GM23248 (cell line): ENCODE data around the gene L1TD1. TPM values are rescaled to one million over a fixed set of nuclear protein-coding genes. Genes with fewer than 3 reads are reported as not detected.
"Not testable (repeated sequence)": the region's sequence is repeated elsewhere in the genome, so short reads cannot be mapped to it uniquely, and the experiment has no call there.

Source experiments
- DNase-seq: peaks from one replicate; pipeline ENCODE4 v3.0.0-alpha.2; 2015
- H2AFZ ChIP-seq: fragments of 200-600 bp; sonication (generic); 2 replicates; pipeline ENCODE4 v1.6.1; 2016; ENCODE audit warnings: antibody characterized with exemption
- H3F3A ChIP-seq: fragments of 200-600 bp; sonication (generic); 2 replicates; pipeline ENCODE4 v1.6.1; 2016; ENCODE audit warnings: mild to moderate bottlenecking, antibody characterized with exemption, mixed run types; ENCODE audit not compliant: insufficient read depth
- H3K27ac ChIP-seq: fragments of 200-600 bp; sonication (generic); 2 replicates; pipeline ENCODE4 v1.5.1; 2016; ENCODE audit warnings: mild to moderate bottlenecking
- H3K27me3 ChIP-seq: fragments of 200-600 bp; sonication (generic); replicated peaks from 2 replicates; pipeline ENCODE4 v1.6.1; 2016; ENCODE audit warnings: mild to moderate bottlenecking; ENCODE audit not compliant: insufficient read depth
- H3K36me3 ChIP-seq: fragments of 200-600 bp; sonication (generic); 2 replicates; pipeline ENCODE4 v1.6.1; 2016; ENCODE audit warnings: low read depth, mild to moderate bottlenecking
- H3K4me1 ChIP-seq: fragments of 200-600 bp; sonication (generic); 2 replicates; pipeline ENCODE4 v1.6.1; 2016; ENCODE audit warnings: mild to moderate bottlenecking; ENCODE audit not compliant: insufficient read depth
- H3K4me2 ChIP-seq: fragments of 200-600 bp; sonication (generic); one replicate; pipeline ENCODE4 v1.6.1; 2016; ENCODE audit warnings: mild to moderate bottlenecking; ENCODE audit not compliant: unreplicated experiment
- H3K4me3 ChIP-seq: fragments of 200-600 bp; sonication (generic); 2 replicates; pipeline ENCODE4 v1.5.1; 2016; ENCODE audit warnings: mild to moderate bottlenecking
- H3K79me2 ChIP-seq: fragments of 200-600 bp; sonication (generic); 2 replicates; pipeline ENCODE4 v1.6.1; 2016; ENCODE audit warnings: mild to moderate bottlenecking; ENCODE audit not compliant: insufficient read depth
- H3K9ac ChIP-seq: fragments of 200-600 bp; sonication (generic); 2 replicates; pipeline ENCODE4 v1.6.1; 2016; ENCODE audit warnings: mild to moderate bottlenecking
- H3K9me2 ChIP-seq: fragments of 200-600 bp; sonication (generic); 2 replicates; pipeline ENCODE4 v1.6.1; 2016; ENCODE audit warnings: mixed run types, mild to moderate bottlenecking, moderate library complexity; ENCODE audit not compliant: insufficient read depth
- H3K9me3 ChIP-seq: fragments of 200-600 bp; sonication (generic); one replicate; pipeline ENCODE4 v1.6.1; 2017; ENCODE audit warnings: low read depth
- H4K20me1 ChIP-seq: fragments of 200-600 bp; sonication (generic); 2 replicates; pipeline ENCODE4 v1.6.0; 2016; ENCODE audit not compliant: insufficient read depth
- EZH2 ChIP-seq: fragments of 200-600 bp; sonication (generic); IDR thresholded peaks from 2 replicates; pipeline ENCODE4 v1.6.1; 2018; ENCODE audit warnings: antibody characterized with exemption, mild to moderate bottlenecking; ENCODE audit not compliant: insufficient read depth, poor library complexity, severe bottlenecking
- EZH2phosphoT487 ChIP-seq: fragments of 200-600 bp; sonication (generic); IDR thresholded peaks from 2 replicates; pipeline ENCODE4 v1.6.1; 2018; ENCODE audit warnings: antibody characterized with exemption, moderate library complexity, mild to moderate bottlenecking, low read depth; ENCODE audit not compliant: insufficient read depth
- WGBS, 2 experiments: methylation state at CpG; one replicate each; pipeline ENCODE4 v1.1.6; 2015 to 2017; ENCODE audit warnings: low lambda C conversion rate in 2 of 2, low coverage in 1 of 2; ENCODE audit errors: missing lambda C conversion rate in 2 of 2; 5-methylcytosine and 5-hydroxymethylcytosine counted together
- in situ Hi-C: fragments of 300-500 bp; cut with MboI; formaldehyde crosslinking; loops from 2 replicates; pipeline ENCODE4 v1.15.0; 2020
- polyA plus RNA-seq: library from polyadenylated mRNA; unstranded; fragments of >200 nt; fragmentation: Nextera tagmentation; extraction: Ambion mirVana; gene quantifications from 2 replicates; pipeline ENCODE4 v1.2.1, GENCODE V29; 2016
- total RNA-seq: library from RNA; depleted of rRNA; stranded (reverse); fragments of >200 nt; shearing (Covaris generic); gene quantifications from 2 replicates; pipeline ENCODE4 v1.2.3, GENCODE V29; 2014

L1TD1 gene
- total and polyA plus RNA-seq, 2 experiments from 2014 or later = 0.11 to 0.14 TPM

DNA sequence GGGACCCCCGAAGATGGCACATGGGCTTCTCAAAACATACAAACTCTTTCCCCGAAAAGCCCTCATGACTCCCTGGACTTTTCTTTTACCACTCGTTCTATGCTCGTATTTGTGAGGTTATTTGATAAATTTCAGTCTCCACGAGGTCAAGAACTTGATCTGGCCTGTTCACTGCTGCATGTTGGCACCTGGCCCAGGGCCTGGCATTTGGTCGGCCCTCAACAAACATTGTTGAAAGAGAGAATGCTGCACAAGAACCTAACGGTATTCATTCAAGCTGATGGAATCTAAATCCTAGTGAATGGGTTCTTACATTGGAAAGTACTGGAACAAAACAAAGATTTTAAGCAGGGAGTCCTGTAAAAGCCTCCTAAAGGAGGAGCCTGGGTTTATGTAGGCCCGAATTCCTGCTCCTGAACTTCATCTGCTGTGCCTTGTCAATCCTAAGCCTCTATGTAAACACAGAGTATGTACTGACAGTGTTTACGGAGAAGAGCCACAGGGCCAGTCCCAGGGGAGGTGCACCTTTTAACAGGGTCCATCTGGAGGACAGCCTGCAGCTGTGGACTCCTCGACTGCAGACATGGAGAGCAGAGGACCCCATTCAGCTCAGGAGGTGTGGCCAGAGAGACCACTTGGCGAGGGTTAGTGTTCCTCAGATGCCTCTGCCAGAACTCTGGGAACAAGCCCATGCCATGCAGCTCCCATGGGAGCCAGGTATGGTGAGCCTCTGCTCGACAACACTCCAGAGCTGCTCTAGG lies 46.9 kb downstream of the L1TD1 start:
- Histone ChIP-seq H3K27ac (no peak overlapping the region), H3K27me3 (no peaks in the 10 kb centered on the region), H3F3A (peaks cover 9% of the 10 kb centered on the region; the same call in 1 of the 2 replicates), H3K9me3 (no peaks in the 10 kb centered on the region), H3K4me2 (no peak overlapping the region), H3K36me3 (no peaks in the 10 kb centered on the region), H3K9ac (no peak overlapping the region), H3K79me2 (no peaks in the 10 kb centered on the region), H3K4me3 (no peak overlapping the region), H3K4me1 (peaks cover 27% of the 10 kb centered on the region), H2AFZ (no peak overlapping the region), H3K9me2 (no peaks in the 10 kb centered on the region), H4K20me1 (no peaks in the 10 kb centered on the region)
- no peak for TF ChIP-seq EZH2phosphoT487
- TF ChIP-seq EZH2 = no peak
- WGBS, 2 experiments = 49 to 52% methylated on average over 12 of the region's 12 CpGs
- DNase-seq = no peak
- in situ Hi-C loops = no loop called here

- H3K9me3 ChIP-seq, H2AFZ ChIP-seq, DNase-seq, in situ Hi-C loops, H3K27ac ChIP-seq, H3K4me3 ChIP-seq, H4K20me1 ChIP-seq, H3K4me2 ChIP-seq, H3K9ac ChIP-seq, H3K79me2 ChIP-seq, H3F3A ChIP-seq, H3K36me3 ChIP-seq, H3K9me2 ChIP-seq, H3K27me3 ChIP-seq: not testable (repeated sequence)
- H3K4me1 ChIP-seq = peaks cover 10% of the 10 kb centered on the region
- 44 to 62% methylated on average over 3 of the region's 3 CpGs for WGBS, 2 experiments
Observed at GRCh38 chr1:62244380-62244779, 49.7 kb downstream of the L1TD1 start.

- peak; percentile 80 for DNase-seq
- H3K9ac ChIP-seq = no peak overlapping the region
- H3K79me2 ChIP-seq = no peaks in the 10 kb centered on the region
- H3K27ac ChIP-seq = no peak overlapping the region
- H3K4me2 ChIP-seq = no peak overlapping the region
- H3K27me3 ChIP-seq = no peaks in the 10 kb centered on the region
- H3F3A ChIP-seq = peaks cover 6% of the 10 kb centered on the region; the same call in 1 of the 2 replicates
- H3K4me1 ChIP-seq = peaks cover 10% of the 10 kb centered on the region
- in situ Hi-C loops = no loop called here
- H2AFZ ChIP-seq = no peak overlapping the region
- no peaks in the 10 kb centered on the region for H3K9me2 ChIP-seq
- TF ChIP-seq EZH2 (no peak), EZH2phosphoT487 (no peak)
- no peaks in the 10 kb centered on the region for H3K9me3 ChIP-seq
- no peaks in the 10 kb centered on the region for H3K36me3 ChIP-seq
- H3K4me3 ChIP-seq = no peak overlapping the region
- no peaks in the 10 kb centered on the region for H4K20me1 ChIP-seq
Observed at GRCh38 chr1:62245201-62245600, 50.6 kb downstream of the L1TD1 start.

DNA sequence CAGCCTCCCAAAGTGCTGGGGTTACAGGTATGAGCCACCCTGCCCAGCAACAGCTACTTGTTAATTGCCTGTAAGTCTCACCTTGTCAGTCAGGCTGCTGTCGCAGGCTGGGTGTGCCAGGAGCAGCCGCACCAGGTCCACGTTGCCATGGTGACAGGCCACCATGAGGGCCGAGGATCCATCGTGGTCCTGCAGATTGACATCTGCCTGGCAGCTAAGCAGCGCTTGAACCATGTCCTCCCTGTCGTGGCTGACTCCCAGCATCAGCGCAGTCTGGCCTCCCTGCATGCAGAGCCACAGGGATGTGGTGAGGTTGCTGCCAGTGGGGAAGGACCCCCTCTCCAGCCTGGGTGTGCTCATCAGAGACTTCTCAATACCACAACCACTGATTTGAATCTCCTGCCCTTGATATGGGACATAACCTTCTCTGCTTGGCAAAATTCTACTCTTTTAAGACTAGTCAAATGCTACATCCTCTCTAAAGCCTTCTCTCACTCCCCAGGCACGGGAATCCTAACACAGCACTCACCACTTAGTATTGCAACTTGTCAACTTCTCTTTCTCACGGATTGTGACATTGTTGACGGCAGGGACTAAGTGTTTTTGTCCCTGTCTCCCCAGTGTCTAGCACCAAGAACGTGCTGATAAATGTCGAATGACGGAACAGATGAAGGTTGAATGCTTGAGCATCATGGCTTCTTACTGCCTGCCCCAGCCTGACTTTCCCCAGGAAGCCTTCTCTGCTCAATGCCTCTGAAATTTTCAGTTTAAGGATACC lies 52.9 kb downstream of the L1TD1 start:
- H3K4me3 ChIP-seq = no peak overlapping the region
- in situ Hi-C loops = no loop called here
- TF ChIP-seq EZH2 (no peak), EZH2phosphoT487 (no peak)
- no peaks in the 10 kb centered on the region for H3K36me3 ChIP-seq
- H3K9me2 ChIP-seq = no peaks in the 10 kb centered on the region
- peaks cover 10% of the 10 kb centered on the region for H3K4me1 ChIP-seq
- H3K27me3 ChIP-seq = no peaks in the 10 kb centered on the region; the same call in 1 of the 2 replicates
- no peaks in the 10 kb centered on the region for H4K20me1 ChIP-seq
- no peak overlapping the region for H3K27ac ChIP-seq
- no peak for DNase-seq
- H3K9me3 ChIP-seq = no peaks in the 10 kb centered on the region
- no peak overlapping the region for H3K9ac ChIP-seq
- 51 to 53% methylated on average over 14 of the region's 14 CpGs for WGBS, 2 experiments
- H3K79me2 ChIP-seq = no peaks in the 10 kb centered on the region
- peaks cover 6% of the 10 kb centered on the region; the same call in 1 of the 2 replicates for H3F3A ChIP-seq
- no peak overlapping the region for H2AFZ ChIP-seq
- no peak overlapping the region for H3K4me2 ChIP-seq
